Measurements from ENCODE around the gene ATF6B.
A peak's percentile ranks its signal among the peaks of the same experiment; 100 is the strongest.

DNA sequence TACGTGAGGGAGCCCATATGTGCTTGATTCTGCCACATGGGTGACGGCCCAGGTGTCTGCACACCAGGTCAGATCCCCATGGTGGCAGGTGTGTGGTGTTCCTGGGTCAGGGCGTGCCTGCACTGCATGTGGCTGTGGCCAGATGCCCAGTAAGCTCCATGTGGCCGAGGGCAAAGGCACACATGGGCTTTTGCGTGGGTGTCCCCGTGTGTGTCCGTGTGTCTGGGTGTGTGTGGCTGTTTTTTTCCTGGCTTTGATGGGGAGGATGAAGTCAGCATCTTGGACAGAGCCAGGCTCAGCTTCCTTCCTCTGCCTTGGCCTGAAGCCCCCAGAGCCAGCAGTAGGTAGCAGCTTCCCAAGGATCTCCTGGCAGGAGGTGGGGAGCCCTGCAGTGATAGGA, 17.4 kb downstream of the ATF6B start:
- TF ChIP-seq EGR1 (IDR thresholded peaks at IDR 0.05) (peak; percentile 78), RAD21 (IDR thresholded peaks at IDR 0.05; ENCODE audit: low read depth) (no peak), EP300 (IDR thresholded peaks at IDR 0.05; ENCODE audit: borderline replicate concordance) (no peak), TAF1 (IDR thresholded peaks at IDR 0.05; ENCODE audit: low read depth) (no peak), TEAD4 (IDR thresholded peaks at IDR 0.05) (no peak), CEBPB (IDR thresholded peaks at IDR 0.05) (no peak), YY1 (IDR thresholded peaks at IDR 0.05; ENCODE audit: low read depth) (no peak), FOXM1 (IDR thresholded peaks at IDR 0.05; ENCODE audit: borderline replicate concordance, low read depth) (no peak)
- TF ChIP-seq, protein P1, sequence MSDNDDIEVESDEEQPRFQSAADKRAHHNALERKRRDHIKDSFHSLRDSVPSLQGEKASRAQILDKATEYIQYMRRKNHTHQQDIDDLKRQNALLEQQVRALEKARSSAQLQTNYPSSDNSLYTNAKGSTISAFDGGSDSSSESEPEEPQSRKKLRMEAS (IDR thresholded peaks at IDR 0.05), result peak; percentile 24; the same call in 1 of the 2 replicates
